ENCODE measurements around the gene RNF213. TPM values are rescaled to one million over a fixed set of nuclear protein-coding genes. Genes with fewer than 3 reads are reported as not detected.

Gene RNF213
- total RNA-seq, 1 experiment from 2014 or later: 71.4 TPM

DNA sequence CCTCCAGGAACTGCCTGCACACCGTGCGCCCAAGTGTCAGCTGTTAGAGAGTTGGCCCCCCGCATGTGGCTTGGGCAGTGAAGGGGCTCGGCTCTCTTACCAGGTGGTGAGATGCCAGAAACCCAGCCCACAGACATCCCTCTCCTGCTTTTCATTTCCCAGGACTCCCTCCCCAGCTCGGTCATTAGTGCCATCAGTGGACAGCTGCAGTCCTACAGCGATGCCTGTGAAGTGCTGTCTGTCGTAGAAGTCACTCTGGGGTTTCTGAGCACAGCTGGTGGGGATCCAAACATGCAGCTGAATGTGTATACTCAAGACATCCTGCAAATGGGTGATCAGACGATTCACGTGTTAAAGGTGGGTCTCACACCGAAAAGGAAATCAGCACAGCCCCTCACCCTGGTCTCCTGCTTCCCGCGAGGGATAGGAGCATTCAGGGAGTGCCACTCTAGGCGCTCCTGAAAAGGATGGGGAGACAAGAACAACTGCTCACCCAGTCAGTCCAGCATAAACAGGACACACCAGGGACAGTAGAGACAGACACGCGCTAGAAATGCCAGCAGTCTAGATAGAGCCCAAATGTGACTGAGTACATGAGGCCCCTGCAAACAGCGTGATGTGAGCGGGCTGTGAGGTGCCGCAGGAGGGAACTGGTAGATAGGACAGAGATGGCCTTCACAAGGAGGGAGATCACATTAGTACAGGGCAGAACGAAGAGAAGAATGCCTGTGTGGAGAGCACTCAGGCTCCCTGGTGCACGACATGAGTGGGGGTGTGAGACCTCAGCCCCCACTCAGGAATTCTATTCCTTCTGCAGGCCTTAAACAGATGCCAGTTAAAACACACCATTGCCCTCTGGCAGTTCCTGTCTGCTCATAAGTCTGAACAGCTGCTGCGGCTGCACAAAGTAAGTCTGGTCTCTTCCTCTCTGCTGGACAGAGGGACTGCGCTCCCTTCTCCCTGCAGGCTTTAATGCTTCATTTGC lies 128.7 kb downstream of the RNF213 start:
- CTCF ChIA-PET: no interaction called here

DNA sequence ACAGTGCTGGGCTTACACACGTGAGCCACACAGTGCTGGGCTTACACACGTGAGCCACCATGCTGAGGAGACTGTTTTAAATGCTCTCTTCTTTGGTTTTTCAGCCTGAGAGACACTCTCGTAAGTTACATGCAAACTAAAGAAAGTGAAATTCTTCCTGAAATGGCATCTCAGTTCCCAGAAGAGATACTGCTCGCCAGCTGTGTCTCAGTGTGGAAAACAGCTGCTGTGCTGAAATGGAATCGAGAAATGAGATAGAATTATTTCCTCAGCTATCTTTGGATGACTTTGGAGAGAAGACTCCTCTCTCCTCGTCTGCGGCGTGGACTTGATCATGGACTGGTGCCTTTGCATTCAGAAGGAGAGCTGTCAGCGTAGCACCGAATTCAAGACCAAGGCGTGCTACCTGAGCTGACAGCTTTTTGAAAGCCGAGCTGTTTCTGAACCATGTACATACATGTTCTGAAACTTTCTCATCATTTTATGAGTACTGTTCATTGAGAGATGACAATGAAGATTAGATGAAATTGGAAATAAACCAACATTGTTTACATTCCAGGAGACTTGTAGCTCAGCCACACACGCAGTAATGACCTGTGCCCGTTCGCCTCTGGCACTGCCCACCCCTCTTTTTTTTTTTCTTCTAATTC lies 132.7 kb downstream of the RNF213 start:
- intact Hi-C loops (cut with micrococcal nuclease): no loop called here
- Histone ChIP-seq H3K9me2 (replicated peaks; ENCODE audit: low read length) (no peaks in the 10 kb centered on the region), H3K79me2 (ENCODE audit: low read length) (no peaks in the 10 kb centered on the region), H3K4me2 (ENCODE audit: low read length) (no peak overlapping the region), H2AFZ (ENCODE audit: low read length) (no peak overlapping the region), H3K27ac (ENCODE audit: low read length) (no peak overlapping the region), H3K9me3 (ENCODE audit: low read length) (no peaks in the 10 kb centered on the region), H3K9ac (ENCODE audit: low read length) (no peak overlapping the region), H3F3A (ENCODE audit: low read length, unreplicated experiment) (no peaks in the 10 kb centered on the region), H3K4me3 (ENCODE audit: low read length) (no peak overlapping the region), H3K27me3 (ENCODE audit: low read length) (no peaks in the 10 kb centered on the region), H3K4me1 (ENCODE audit: insufficient read depth, low read length) (no peaks in the 10 kb centered on the region), H3K36me3 (ENCODE audit: low read depth, low read length) (peaks cover 27% of the 10 kb centered on the region), H4K20me1 (ENCODE audit: low read length) (no peaks in the 10 kb centered on the region)
- no peak for DNase-seq
- POLR2A ChIA-PET (ENCODE audit: unreplicated experiment): no interaction called here
- ATAC-seq: no peak
- no TSS peak for BruUV-seq (replicated peaks)
- CTCF ChIA-PET: no interaction called here
- TF ChIP-seq, protein P1, sequence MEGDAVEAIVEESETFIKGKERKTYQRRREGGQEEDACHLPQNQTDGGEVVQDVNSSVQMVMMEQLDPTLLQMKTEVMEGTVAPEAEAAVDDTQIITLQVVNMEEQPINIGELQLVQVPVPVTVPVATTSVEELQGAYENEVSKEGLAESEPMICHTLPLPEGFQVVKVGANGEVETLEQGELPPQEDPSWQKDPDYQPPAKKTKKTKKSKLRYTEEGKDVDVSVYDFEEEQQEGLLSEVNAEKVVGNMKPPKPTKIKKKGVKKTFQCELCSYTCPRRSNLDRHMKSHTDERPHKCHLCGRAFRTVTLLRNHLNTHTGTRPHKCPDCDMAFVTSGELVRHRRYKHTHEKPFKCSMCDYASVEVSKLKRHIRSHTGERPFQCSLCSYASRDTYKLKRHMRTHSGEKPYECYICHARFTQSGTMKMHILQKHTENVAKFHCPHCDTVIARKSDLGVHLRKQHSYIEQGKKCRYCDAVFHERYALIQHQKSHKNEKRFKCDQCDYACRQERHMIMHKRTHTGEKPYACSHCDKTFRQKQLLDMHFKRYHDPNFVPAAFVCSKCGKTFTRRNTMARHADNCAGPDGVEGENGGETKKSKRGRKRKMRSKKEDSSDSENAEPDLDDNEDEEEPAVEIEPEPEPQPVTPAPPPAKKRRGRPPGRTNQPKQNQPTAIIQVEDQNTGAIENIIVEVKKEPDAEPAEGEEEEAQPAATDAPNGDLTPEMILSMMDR (conservative IDR thresholded peaks at IDR 0.05; ENCODE audit: low read depth, low read length): no peak
- TF ChIP-seq EZH2phosphoT487 (IDR thresholded peaks at IDR 0.05; ENCODE audit: borderline replicate concordance, low read length) (no peak), EZH2 (IDR thresholded peaks at IDR 0.05; ENCODE audit: low read length, unreplicated experiment) (no peak)

More for the DNA sequence above, 128.7 kb downstream of the RNF213 start:
- intact Hi-C loops (cut with micrococcal nuclease): no loop called here
- Histone ChIP-seq H3K4me2 (ENCODE audit: low read length) (no peak overlapping the region), H4K20me1 (ENCODE audit: low read length) (no peaks in the 10 kb centered on the region), H3K79me2 (ENCODE audit: low read length) (no peaks in the 10 kb centered on the region), H3K36me3 (ENCODE audit: low read depth, low read length) (peaks cover 42% of the 10 kb centered on the region), H3K4me1 (ENCODE audit: insufficient read depth, low read length) (no peaks in the 10 kb centered on the region), H3K9ac (ENCODE audit: low read length) (no peak overlapping the region), H3K27ac (ENCODE audit: low read length) (no peak overlapping the region), H3K27me3 (ENCODE audit: low read length) (no peaks in the 10 kb centered on the region), H3K4me3 (ENCODE audit: low read length) (no peak overlapping the region), H3K9me2 (replicated peaks; ENCODE audit: low read length) (no peaks in the 10 kb centered on the region), H2AFZ (ENCODE audit: low read length) (no peak overlapping the region), H3K9me3 (ENCODE audit: low read length) (no peaks in the 10 kb centered on the region), H3F3A (ENCODE audit: low read length, unreplicated experiment) (no peaks in the 10 kb centered on the region)
- POLR2A ChIA-PET (ENCODE audit: unreplicated experiment): no interaction called here
- no peak for ATAC-seq
- BruUV-seq (replicated peaks): no TSS peak
- DNase-seq: no peak
- TF ChIP-seq EZH2 (IDR thresholded peaks at IDR 0.05; ENCODE audit: low read length, unreplicated experiment) (no peak), EZH2phosphoT487 (IDR thresholded peaks at IDR 0.05; ENCODE audit: borderline replicate concordance, low read length) (no peak)
- TF ChIP-seq, protein P1 (conservative IDR thresholded peaks at IDR 0.05; ENCODE audit: low read depth, low read length): no peak
